Bronchial epithelial cell (primary cell): ENCODE results near the gene CFAP300. TPM values are rescaled to one million over a fixed set of nuclear protein-coding genes. Genes with fewer than 3 reads are reported as not detected.
A peak's percentile ranks its signal among the peaks of the same experiment; 100 is the strongest.

Source experiments
- DNase-seq: peaks from one replicate; pipeline ENCODE4 v3.0.0-alpha.2; 2010; ENCODE audit warnings: low read depth
- FAIRE-seq: peaks from 2 replicates; lab custom pipeline; 2011; peaks lifted over from hg19 to GRCh38; lab: Jason Lieb, UNC
- H3K27me3 ChIP-seq: 2 replicates; pipeline ENCODE4 v1.5.1; 2011; ENCODE audit warnings: low read length; ENCODE audit not compliant: control insufficient read depth, insufficient read depth
- H3K36me3 ChIP-seq: 2 replicates; pipeline ENCODE4 v1.5.1; 2011; ENCODE audit warnings: low read length; ENCODE audit not compliant: control insufficient read depth, insufficient read depth
- H3K4me3 ChIP-seq: 2 replicates; pipeline ENCODE4 v1.5.1; 2011; ENCODE audit warnings: mild to moderate bottlenecking, low read depth, low read length, control low read depth
- CTCF ChIP-seq: IDR thresholded peaks from 2 replicates; pipeline ENCODE4 v1.5.1; 2011; ENCODE audit warnings: mild to moderate bottlenecking, moderate library complexity, low read length, control low read depth, inconsistent platforms; ENCODE audit not compliant: insufficient read depth, severe bottlenecking
- total RNA-seq: library from RNA; depleted of rRNA; stranded (reverse); fragments of >200 nt; gene quantifications from 2 replicates; pipeline ENCODE4 v1.2.1, GENCODE V29; 2014

CFAP300 gene
- total RNA-seq: 4.7 and 8.7 TPM in 2 replicates

- H3K4me3 ChIP-seq: peak within 1 kb of the TSS; percentile 67
- FAIRE-seq (no peak), DNase-seq (peak; percentile 26)
- TF ChIP-seq CTCF: no peak
- H3K36me3 ChIP-seq: no peaks in the 10 kb centered on the region
- H3K27me3 ChIP-seq: no peaks in the 10 kb centered on the region
These were observed at the start of gene CFAP300 for GRCh38 chr11:102047305-102047924. TSS of gene CFAP300 (plus strand) at chr11:102047437. CDS start at chr11:102047471, 34 bp downstream.

- TF ChIP-seq CTCF: no peak
- no peak for FAIRE-seq
These were observed 45.4 kb upstream of the CFAP300 start for GRCh38 chr11:102001657-102002338.

DNA sequence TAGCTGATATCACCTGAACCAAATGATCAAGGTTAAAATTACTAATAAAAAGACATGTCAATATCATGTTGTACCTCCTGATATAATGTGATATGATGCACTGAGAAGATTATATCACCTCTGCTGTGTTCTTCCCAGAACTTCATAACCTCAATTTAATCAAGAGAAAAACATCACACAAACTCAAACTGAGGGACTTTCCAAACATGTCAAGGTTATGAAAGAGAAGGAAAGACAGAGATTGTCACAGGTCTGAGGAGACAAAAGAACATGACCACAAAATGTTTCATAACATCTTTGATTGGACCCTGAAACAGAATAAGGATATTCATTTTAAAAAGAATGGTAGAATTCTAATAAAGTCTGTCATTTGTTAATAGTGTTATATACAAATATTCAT lies 43.0 kb upstream of the CFAP300 start:
- Histone ChIP-seq H3K27me3 (no peaks in the 10 kb centered on the region), H3K4me3 (no peak overlapping the region), H3K36me3 (no peaks in the 10 kb centered on the region)
- no peak for TF ChIP-seq CTCF
- DNase-seq (no peak), FAIRE-seq (no peak)

More at GRCh38 chr11:102001657-102002338, 45.4 kb upstream of the CFAP300 start:
- no peak for DNase-seq
- Histone ChIP-seq H3K27me3 (no peaks in the 10 kb centered on the region), H3K36me3 (no peaks in the 10 kb centered on the region), H3K4me3 (no peak overlapping the region)

DNA sequence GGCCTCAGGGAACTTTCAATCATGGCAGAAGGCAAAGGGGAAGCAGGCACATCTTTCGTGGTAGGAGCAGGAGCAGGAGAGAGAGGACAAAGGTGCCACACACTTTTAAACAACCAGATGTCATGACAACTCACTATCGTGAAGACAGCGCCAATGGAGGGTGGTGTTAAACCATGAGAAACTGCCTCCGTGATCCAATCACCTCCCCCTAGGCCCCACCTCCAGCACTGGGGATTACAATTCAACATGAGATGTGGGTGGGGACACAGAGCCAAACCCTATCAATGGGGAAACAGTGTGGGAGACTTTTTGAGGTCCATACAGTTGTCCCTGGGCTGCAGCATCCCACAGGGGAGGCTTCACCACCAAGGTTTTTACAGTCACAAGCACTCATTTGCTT lies 41.9 kb upstream of the CFAP300 start:
- no peak for TF ChIP-seq CTCF
- no peak for DNase-seq
- H3K36me3 ChIP-seq: no peaks in the 10 kb centered on the region
- no peak overlapping the region for H3K4me3 ChIP-seq
- no peaks in the 10 kb centered on the region for H3K27me3 ChIP-seq
- FAIRE-seq: no peak

GRCh38 chr11:102006835-102007566 lies 40.2 kb upstream of the CFAP300 start:
- no peak for FAIRE-seq
- Histone ChIP-seq H3K36me3 (no peaks in the 10 kb centered on the region), H3K27me3 (no peaks in the 10 kb centered on the region), H3K4me3 (no peak overlapping the region)
- peak; percentile 66 for DNase-seq
- no peak for TF ChIP-seq CTCF
